HepG2 (cell line): ENCODE data around the gene SHISA6. TPM values are rescaled to one million over a fixed set of nuclear protein-coding genes. Genes with fewer than 3 reads are reported as not detected.

Source experiments
- KDM1A ChIP-seq: IDR thresholded peaks from 2 replicates; pipeline ENCODE4 v1.6.1; 2016; ENCODE audit warnings: missing compliant biosample characterization
- NONO ChIP-seq, 2 experiments: fragments of 450-650 bp in 1 of 2; sonication (generic) in 1 of 2; formaldehyde crosslinking in 1 of 2; IDR thresholded peaks in 1 of 2; conservative IDR thresholded peaks in 1 of 2; 2 replicates each; pipeline versions ENCODE4 v1.6.1 to v1.8.0; 2017 to 2022; ENCODE audit warnings: mild to moderate bottlenecking in 1 of 2, missing genetic modification reagents in 1 of 2, moderate library complexity in 1 of 2
- SP140L ChIP-seq: sonication (generic); formaldehyde crosslinking; IDR thresholded peaks from 2 replicates; pipeline ENCODE4 v1.4.0; 2020; ENCODE audit warnings: missing genetic modification reagents, borderline replicate concordance
- U2AF1 ChIP-seq: fragments of 200-400 bp; formaldehyde crosslinking; optimal IDR thresholded peaks from 2 replicates; pipeline ENCODE3; 2017; ENCODE audit warnings: mild to moderate bottlenecking, low read depth, low read length
- YEATS4 ChIP-seq: sonication (generic); formaldehyde crosslinking; IDR thresholded peaks from 2 replicates; pipeline ENCODE4 v1.4.0; 2020; ENCODE audit warnings: missing genetic modification reagents, borderline replicate concordance
- ZFYVE20 ChIP-seq: sonication (generic); formaldehyde crosslinking; IDR thresholded peaks from 2 replicates; pipeline ENCODE4 v1.8.0; 2023; ENCODE audit warnings: low read depth, mild to moderate bottlenecking, moderate library complexity, missing genetic modification reagents, borderline replicate concordance
- polyA plus RNA-seq, 8 experiments: library from polyadenylated mRNA; depleted of rRNA in 3 of 8; stranded (reverse) in 7 of 8; unstranded in 1 of 8; fragments of >200 nt; fragmentation: Illumina TruSeq in 4 of 8; extraction: Trizol in 4 of 8; gene quantifications; 2 replicates each; pipeline versions ENCODE4 v1.2.1 to v1.2.3, GENCODE V29; 2011 to 2016; ENCODE audit warnings: low read depth in 4 of 8, missing spikeins in 1 of 8, mixed read lengths in 1 of 8; ENCODE audit not compliant: insufficient read depth in 1 of 8
- total RNA-seq, 5 experiments: library from RNA; depleted of rRNA; stranded (reverse); fragments of >200 nt; fragmentation: Illumina TruSeq; extraction: Trizol; gene quantifications; 2 replicates each; pipeline ENCODE4 v1.2.3, GENCODE V29; 2016; ENCODE audit warnings: low read depth in 1 of 5
- TF ChIP-seq, protein P1 (sequence below): sonication (generic); formaldehyde crosslinking; IDR thresholded peaks from 2 replicates; pipeline ENCODE4 v1.4.0; 2020; ENCODE audit warnings: mild to moderate bottlenecking, missing genetic modification reagents
- TF ChIP-seq, protein P2 (sequence below), 2 experiments: fragments of 450-650 bp in 1 of 2; sonication (generic) in 1 of 2; formaldehyde crosslinking in 1 of 2; IDR thresholded peaks; 2 replicates each; pipeline versions ENCODE4 v1.6.1 to v1.8.0; 2016 to 2022; ENCODE audit warnings: antibody characterized with exemption in 1 of 2, mild to moderate bottlenecking in 1 of 2, missing genetic modification reagents in 1 of 2
- TF ChIP-seq, protein P3 (sequence below): sonication (generic); formaldehyde crosslinking; IDR thresholded peaks from 2 replicates; pipeline ENCODE4 v1.5.1; 2020; ENCODE audit warnings: missing genetic modification reagents, mild to moderate bottlenecking, borderline replicate concordance

SHISA6 gene
- total and polyA plus RNA-seq, 2 of the 13 experiments (the other 11 are each of a cell fraction or from before 2014, with no cell fraction given): not detected

DNA sequence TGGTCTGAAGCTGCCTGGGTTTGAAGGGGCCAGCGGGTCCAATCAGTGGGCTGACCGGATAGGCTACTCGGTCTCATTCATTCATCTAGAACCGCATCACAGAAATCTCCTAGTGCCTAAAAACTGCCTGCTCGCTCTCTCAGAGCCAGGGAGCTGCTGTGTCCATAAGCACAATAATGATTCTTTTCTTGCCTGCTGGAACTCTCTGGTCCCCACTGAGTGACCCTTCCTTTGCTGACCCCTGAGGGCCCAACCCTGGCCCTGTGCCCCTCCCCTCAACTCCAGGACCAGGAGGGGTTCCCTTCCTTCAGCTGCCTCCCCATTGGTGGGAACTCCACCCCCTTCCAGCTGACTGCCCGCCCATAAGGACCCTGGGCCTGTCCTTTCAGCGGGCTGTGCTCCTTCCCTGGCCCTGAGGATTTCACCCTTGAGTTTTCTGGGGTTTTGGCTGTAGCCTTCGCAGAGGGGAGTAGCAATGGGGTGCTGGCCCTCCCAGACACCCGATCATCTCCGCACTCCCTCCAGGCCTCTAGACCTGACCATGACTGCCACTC is 317.7 kb downstream of the SHISA6 start (continued):
- TF ChIP-seq, protein P1, sequence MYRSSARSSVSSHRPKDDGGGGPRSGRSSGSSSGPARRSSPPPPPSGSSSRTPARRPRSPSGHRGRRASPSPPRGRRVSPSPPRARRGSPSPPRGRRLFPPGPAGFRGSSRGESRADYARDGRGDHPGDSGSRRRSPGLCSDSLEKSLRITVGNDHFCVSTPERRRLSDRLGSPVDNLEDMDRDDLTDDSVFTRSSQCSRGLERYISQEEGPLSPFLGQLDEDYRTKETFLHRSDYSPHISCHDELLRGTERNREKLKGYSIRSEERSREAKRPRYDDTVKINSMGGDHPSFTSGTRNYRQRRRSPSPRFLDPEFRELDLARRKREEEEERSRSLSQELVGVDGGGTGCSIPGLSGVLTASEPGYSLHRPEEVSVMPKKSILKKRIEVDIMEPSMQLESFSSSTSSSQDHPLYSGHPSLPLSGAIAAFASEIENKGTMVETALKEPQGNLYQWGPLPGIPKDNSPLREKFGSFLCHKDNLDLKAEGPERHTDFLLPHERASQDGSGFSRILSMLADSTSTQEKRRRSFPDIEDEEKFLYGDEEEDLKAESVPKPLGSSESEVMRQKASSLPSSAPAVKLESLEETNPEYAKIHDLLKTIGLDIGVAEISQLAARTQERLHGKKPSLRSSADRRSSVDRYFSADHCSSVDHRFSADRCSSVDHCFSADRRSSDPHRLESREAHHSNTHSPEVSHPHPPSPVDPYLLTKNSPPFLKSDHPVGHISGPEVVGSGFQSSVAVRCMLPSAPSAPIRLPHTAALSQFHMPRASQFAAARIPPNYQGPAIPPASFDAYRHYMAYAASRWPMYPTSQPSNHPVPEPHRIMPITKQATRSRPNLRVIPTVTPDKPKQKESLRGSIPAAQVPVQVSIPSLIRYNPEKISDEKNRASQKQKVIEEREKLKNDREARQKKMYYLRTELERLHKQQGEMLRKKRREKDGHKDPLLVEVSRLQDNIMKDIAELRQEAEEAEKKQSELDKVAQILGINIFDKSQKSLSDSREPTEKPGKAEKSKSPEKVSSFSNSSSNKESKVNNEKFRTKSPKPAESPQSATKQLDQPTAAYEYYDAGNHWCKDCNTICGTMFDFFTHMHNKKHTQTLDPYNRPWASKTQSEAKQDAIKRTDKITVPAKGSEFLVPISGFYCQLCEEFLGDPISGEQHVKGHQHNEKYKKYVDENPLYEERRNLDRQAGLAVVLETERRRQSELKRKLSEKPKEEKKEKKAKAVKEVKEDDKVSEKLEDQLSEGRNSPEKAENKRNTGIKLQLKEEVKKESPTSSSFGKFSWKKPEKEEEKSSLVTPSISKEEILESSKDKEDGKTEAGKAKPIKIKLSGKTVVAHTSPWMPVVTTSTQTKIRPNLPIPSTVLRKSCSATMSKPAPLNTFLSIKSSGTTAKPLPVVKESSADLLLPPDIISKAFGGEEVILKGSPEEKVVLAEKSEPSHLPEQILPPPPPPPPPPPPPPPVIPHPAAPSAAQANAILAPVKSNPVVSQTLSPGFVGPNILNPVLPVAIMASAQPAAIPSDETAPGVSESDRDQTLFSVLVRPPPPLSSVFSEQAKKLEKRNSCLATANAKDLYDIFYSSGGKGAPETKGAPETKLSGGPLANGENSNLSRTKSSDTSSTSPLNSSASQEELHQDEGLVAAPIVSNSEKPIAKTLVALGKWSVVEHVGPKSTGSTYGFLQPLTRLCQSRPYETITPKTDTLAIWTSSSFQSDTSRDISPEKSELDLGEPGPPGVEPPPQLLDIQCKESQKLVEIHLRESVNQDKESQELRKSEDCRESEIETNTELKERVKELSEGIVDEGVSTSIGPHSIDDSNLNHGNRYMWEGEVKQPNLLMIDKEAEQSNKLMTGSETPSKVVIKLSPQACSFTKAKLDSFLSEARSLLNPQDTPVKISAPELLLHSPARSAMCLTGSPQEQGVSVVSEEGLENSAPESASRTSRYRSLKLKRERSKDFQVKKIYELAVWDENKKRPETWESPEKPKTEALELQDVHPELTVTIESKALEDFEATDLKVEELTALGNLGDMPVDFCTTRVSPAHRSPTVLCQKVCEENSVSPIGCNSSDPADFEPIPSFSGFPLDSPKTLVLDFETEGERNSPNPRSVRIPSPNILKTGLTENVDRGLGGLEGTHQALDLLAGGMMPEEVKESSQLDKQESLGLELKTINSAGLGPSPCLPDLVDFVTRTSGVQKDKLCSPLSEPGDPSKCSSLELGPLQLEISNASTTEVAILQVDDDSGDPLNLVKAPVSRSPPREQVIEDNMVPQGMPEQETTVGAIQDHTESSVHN: no peak
- TF ChIP-seq, protein P2, sequence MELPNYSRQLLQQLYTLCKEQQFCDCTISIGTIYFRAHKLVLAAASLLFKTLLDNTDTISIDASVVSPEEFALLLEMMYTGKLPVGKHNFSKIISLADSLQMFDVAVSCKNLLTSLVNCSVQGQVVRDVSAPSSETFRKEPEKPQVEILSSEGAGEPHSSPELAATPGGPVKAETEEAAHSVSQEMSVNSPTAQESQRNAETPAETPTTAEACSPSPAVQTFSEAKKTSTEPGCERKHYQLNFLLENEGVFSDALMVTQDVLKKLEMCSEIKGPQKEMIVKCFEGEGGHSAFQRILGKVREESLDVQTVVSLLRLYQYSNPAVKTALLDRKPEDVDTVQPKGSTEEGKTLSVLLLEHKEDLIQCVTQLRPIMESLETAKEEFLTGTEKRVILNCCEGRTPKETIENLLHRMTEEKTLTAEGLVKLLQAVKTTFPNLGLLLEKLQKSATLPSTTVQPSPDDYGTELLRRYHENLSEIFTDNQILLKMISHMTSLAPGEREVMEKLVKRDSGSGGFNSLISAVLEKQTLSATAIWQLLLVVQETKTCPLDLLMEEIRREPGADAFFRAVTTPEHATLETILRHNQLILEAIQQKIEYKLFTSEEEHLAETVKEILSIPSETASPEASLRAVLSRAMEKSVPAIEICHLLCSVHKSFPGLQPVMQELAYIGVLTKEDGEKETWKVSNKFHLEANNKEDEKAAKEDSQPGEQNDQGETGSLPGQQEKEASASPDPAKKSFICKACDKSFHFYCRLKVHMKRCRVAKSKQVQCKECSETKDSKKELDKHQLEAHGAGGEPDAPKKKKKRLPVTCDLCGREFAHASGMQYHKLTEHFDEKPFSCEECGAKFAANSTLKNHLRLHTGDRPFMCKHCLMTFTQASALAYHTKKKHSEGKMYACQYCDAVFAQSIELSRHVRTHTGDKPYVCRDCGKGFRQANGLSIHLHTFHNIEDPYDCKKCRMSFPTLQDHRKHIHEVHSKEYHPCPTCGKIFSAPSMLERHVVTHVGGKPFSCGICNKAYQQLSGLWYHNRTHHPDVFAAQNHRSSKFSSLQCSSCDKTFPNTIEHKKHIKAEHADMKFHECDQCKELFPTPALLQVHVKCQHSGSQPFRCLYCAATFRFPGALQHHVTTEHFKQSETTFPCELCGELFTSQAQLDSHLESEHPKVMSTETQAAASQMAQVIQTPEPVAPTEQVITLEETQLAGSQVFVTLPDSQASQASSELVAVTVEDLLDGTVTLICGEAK (IDR thresholded peaks at IDR 0.05): no peak
- TF ChIP-seq, protein P2 (CRISPR knock-in tag; IDR thresholded peaks at IDR 0.05): no peak
- TF ChIP-seq ZFYVE20: no peak
- TF ChIP-seq SP140L: no peak
- no peak for TF ChIP-seq NONO (IDR thresholded peaks at IDR 0.05)
- TF ChIP-seq NONO (CRISPR knock-in tag; conservative IDR thresholded peaks at IDR 0.05): no peak
- TF ChIP-seq U2AF1: no peak
- TF ChIP-seq KDM1A (CRISPR knock-in tag): no peak
- TF ChIP-seq, protein P3, sequence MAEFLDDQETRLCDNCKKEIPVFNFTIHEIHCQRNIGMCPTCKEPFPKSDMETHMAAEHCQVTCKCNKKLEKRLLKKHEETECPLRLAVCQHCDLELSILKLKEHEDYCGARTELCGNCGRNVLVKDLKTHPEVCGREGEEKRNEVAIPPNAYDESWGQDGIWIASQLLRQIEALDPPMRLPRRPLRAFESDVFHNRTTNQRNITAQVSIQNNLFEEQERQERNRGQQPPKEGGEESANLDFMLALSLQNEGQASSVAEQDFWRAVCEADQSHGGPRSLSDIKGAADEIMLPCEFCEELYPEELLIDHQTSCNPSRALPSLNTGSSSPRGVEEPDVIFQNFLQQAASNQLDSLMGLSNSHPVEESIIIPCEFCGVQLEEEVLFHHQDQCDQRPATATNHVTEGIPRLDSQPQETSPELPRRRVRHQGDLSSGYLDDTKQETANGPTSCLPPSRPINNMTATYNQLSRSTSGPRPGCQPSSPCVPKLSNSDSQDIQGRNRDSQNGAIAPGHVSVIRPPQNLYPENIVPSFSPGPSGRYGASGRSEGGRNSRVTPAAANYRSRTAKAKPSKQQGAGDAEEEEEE (CRISPR knock-in tag): no peak
- TF ChIP-seq YEATS4 (CRISPR knock-in tag): no peak
